ENCODE data around the gene ACO2.

ACO2 gene

DNA sequence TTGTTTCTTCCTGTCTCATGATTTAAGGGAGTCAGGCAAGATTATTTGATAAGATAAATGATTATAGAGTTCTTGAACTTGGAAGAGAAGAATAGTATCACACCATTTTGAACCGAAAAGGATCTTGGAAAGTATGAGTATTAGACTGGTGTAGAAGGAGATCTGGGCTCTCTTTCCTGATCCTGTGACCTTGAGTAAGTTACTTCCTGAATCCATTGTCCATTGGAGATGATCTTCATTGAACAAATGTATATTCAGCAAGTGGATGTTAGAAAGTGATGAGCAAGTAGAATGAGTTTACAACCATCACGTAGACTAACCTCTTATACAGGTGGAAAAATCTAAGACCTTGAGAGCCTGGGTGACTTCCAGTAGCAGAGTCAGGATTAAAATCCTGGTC, 2.0 kb downstream of the ACO2 start:
- H3K27ac Mint-ChIP-seq: peak overlapping the region in 2 of 3 experiments; percentile 63 to 73
- peaks cover 19% of the 10 kb centered on the region for H3K4me1 Mint-ChIP-seq
- TF ChIP-seq, protein P1, sequence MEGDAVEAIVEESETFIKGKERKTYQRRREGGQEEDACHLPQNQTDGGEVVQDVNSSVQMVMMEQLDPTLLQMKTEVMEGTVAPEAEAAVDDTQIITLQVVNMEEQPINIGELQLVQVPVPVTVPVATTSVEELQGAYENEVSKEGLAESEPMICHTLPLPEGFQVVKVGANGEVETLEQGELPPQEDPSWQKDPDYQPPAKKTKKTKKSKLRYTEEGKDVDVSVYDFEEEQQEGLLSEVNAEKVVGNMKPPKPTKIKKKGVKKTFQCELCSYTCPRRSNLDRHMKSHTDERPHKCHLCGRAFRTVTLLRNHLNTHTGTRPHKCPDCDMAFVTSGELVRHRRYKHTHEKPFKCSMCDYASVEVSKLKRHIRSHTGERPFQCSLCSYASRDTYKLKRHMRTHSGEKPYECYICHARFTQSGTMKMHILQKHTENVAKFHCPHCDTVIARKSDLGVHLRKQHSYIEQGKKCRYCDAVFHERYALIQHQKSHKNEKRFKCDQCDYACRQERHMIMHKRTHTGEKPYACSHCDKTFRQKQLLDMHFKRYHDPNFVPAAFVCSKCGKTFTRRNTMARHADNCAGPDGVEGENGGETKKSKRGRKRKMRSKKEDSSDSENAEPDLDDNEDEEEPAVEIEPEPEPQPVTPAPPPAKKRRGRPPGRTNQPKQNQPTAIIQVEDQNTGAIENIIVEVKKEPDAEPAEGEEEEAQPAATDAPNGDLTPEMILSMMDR (IDR thresholded peaks at IDR 0.05; ENCODE audit: unreplicated experiment in 3 of 3): no peak
- H3K4me3 Mint-ChIP-seq: peak overlapping the region; percentile 87 to 90 (median 88)
- H3K27me3 Mint-ChIP-seq (ENCODE audit: low read depth): no peaks in the 10 kb centered on the region
- H3K36me3 Mint-ChIP-seq (ENCODE audit: low read depth): peaks cover 17% of the 10 kb centered on the region
- H3K9me3 Mint-ChIP-seq: no peaks in the 10 kb centered on the region

DNA sequence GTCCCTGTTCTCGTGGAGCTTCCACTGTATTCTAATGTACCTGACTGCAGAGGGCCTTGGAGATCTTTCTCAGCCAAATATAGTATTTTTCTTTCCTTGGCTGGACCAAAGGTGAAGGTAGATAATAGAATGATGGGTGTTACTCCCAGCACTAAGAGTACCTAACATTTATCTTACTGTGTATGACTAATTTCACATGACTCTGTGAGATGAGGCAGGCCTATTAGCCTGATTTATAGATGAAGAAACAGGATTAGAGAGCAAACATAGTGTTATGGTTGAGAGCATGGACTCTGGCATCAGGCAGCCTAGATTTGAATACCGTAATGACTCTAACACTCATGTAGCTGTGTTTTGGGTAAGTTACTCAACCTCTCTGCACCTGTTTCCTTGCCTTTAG, 2.7 kb downstream of the ACO2 start:
- peaks cover 13% of the 10 kb centered on the region for H3K36me3 Mint-ChIP-seq (ENCODE audit: low read depth)
- TF ChIP-seq, protein P1 (IDR thresholded peaks at IDR 0.05; ENCODE audit: unreplicated experiment in 3 of 3): no peak
- H3K27ac Mint-ChIP-seq: no peak overlapping the region
- H3K27me3 Mint-ChIP-seq (ENCODE audit: low read depth): no peaks in the 10 kb centered on the region
- peak overlapping the region; percentile 56 to 90 (median 87) for H3K4me3 Mint-ChIP-seq
- H3K9me3 Mint-ChIP-seq: no peaks in the 10 kb centered on the region
- peaks cover 19% of the 10 kb centered on the region for H3K4me1 Mint-ChIP-seq

DNA sequence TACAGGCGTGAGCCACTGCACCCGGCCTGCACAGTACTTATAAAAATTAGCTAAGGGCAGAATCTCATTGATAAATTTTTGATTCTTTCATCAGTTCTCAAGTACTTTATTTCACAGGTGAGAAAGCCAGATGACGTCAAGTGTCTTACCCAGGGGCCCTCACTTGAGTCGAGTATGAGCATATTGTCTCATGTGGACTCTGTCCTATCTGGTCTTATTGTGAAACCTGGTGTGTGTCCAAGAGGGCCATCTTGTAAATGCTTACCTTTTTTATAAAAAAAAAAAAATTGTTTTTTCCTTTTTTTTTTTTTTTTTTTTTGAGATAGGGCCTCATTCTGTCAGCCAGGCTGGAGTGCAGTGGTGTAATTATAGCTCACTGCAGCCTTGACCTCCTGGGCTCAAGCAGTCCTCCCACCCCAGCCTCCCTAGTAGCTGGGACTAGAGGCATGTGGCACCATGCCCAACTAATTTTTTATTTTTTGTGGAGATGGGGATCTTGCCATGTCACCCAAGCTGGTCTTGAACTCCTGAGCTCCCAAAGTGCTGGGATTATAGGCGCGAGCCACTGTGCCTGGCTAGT, 6.0 kb downstream of the ACO2 start:
- Mint-ChIP-seq H3K4me3 (no peak overlapping the region), H3K27me3 (ENCODE audit: low read depth) (no peaks in the 10 kb centered on the region), H3K36me3 (ENCODE audit: low read depth) (no peaks in the 10 kb centered on the region), H3K9me3 (no peaks in the 10 kb centered on the region), H3K4me1 (peaks cover 12% of the 10 kb centered on the region), H3K27ac (peak overlapping the region in 1 of 3 experiments; percentile 76)
- TF ChIP-seq, protein P1 (IDR thresholded peaks at IDR 0.05; ENCODE audit: unreplicated experiment in 3 of 3): no peak

DNA sequence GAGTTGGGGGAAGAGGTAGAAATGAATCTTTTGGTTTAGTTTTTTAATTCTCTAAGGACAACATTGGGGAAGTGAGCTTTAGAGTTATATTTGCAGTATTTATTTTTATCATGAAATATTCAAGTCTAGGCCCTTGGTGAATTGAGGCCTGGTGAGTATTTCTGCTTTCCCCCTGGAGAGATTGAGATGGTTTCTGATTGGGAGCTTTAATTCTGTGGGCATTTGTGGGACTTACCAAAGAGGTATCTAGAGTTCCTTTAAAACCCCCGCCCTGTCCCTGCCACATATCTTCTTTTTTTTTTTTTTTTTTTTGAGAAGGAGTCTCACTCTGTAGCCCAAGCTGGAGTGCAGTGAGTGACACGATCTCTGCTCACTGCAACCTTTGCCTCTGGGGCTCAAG, 9.6 kb downstream of the ACO2 start:
- peaks cover 34% of the 10 kb centered on the region for H3K4me1 Mint-ChIP-seq
- no peaks in the 10 kb centered on the region for H3K9me3 Mint-ChIP-seq
- peak overlapping the region in 1 of 3 experiments; percentile 33 for H3K27ac Mint-ChIP-seq
- H3K27me3 Mint-ChIP-seq (ENCODE audit: low read depth): no peaks in the 10 kb centered on the region
- H3K36me3 Mint-ChIP-seq (ENCODE audit: low read depth): no peaks in the 10 kb centered on the region
- H3K4me3 Mint-ChIP-seq: no peak overlapping the region
- TF ChIP-seq, protein P1 (IDR thresholded peaks at IDR 0.05; ENCODE audit: unreplicated experiment in 3 of 3): no peak

DNA sequence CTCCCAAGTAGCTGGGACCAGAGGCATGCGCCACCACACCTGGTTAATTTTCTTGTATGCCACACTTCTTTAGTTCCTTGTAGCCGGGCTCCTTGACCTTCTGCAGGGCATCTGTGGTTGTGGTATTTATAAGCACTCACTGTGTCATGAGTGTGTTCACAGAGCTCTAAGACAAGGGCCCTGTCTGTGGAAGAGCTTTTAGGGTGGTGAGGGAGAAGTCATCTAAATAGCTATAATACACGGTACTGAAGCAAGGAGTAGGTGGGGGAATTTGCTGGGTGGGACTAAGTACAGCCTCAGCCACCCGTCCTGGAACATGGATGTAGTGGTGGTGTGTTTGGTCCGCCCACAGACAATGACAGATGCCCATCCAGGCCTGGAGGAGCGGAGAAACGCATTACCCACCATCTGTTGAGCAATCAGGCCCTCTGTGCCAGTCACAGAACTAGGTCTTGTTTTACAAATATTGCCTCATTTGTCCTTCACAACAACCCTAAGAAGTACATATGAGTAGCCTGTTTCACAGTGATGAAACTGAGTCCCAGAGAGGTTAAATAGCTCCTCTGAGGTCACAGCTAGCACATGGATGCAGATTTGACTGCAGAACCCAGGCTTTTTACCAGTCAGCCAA, 10.1 kb downstream of the ACO2 start:
- H3K4me3 Mint-ChIP-seq: no peak overlapping the region
- H3K36me3 Mint-ChIP-seq (ENCODE audit: low read depth): no peaks in the 10 kb centered on the region
- no peaks in the 10 kb centered on the region for H3K27me3 Mint-ChIP-seq (ENCODE audit: low read depth)
- no peaks in the 10 kb centered on the region for H3K9me3 Mint-ChIP-seq
- H3K4me1 Mint-ChIP-seq: peaks cover 38% of the 10 kb centered on the region
- TF ChIP-seq, protein P1 (IDR thresholded peaks at IDR 0.05; ENCODE audit: unreplicated experiment in 3 of 3): no peak
- H3K27ac Mint-ChIP-seq: peak overlapping the region; percentile 3 to 33 (median 12)

Measured in nephron (organoid).